Measurements from ENCODE around the gene MAP3K10.

- no peak for TF ChIP-seq CTCF (IDR thresholded peaks at IDR 0.05)
- no peak for TF ChIP-seq POLR2A (IDR thresholded peaks at IDR 0.05)
- no peak for TF ChIP-seq EP300 (IDR thresholded peaks at IDR 0.05)
- TF ChIP-seq POLR2AphosphoS5 (IDR thresholded peaks at IDR 0.05) = no peak
Observed at GRCh38 chr19:40251991-40252390, 60.8 kb downstream of the MAP3K10 start.

Measured in sigmoid colon (tissue), 4 donors.